GM18520 (cell line): ENCODE measurements around the gene PBRM1.

Experiments used
- ATAC-seq: cut with Tn5 transposase; IDR thresholded peaks from one replicate; pipeline ENCODE4 v1.9.1; 2021; ENCODE audit not compliant: unreplicated experiment

The PBRM1 gene

GRCh38 chr3:52574056-52574965 is 111.4 kb downstream of the PBRM1 start:
- ATAC-seq, result no peak

GRCh38 chr3:52572221-52572620 is 113.5 kb downstream of the PBRM1 start:
- ATAC-seq, result no peak

GRCh38 chr3:52570076-52570475 is 115.6 kb downstream of the PBRM1 start:
- ATAC-seq, result no peak

GRCh38 chr3:52568069-52568468 is 117.6 kb downstream of the PBRM1 start:
- no peak for ATAC-seq

- ATAC-seq, result no peak
Measured at GRCh38 chr3:52563984-52564383, 121.7 kb downstream of the PBRM1 start.

- no peak for ATAC-seq
Measured at GRCh38 chr3:52561028-52561747, 124.5 kb downstream of the PBRM1 start.

GRCh38 chr3:52558436-52558835 is 127.3 kb downstream of the PBRM1 start:
- no peak for ATAC-seq

- no peak for ATAC-seq
Measured at GRCh38 chr3:52557011-52557960, 128.4 kb downstream of the PBRM1 start.

- no peak for ATAC-seq
Measured at GRCh38 chr3:52555056-52555455, 130.7 kb downstream of the PBRM1 start.

GRCh38 chr3:52554026-52554755 is 131.5 kb downstream of the PBRM1 start:
- no peak for ATAC-seq

GRCh38 chr3:52552089-52552488 is 133.6 kb downstream of the PBRM1 start:
- no peak for ATAC-seq

- ATAC-seq, result no peak
Measured at GRCh38 chr3:52551118-52551517, 134.6 kb downstream of the PBRM1 start.

- no peak for ATAC-seq
Measured at GRCh38 chr3:52547143-52547542, 138.6 kb downstream of the PBRM1 start.

- no peak for ATAC-seq
Measured at GRCh38 chr3:52546111-52546901, 139.4 kb downstream of the PBRM1 start.

- no peak for ATAC-seq
Measured at GRCh38 chr3:52544937-52545336, 140.8 kb downstream of the PBRM1 start.

- no peak for ATAC-seq
Measured at GRCh38 chr3:52541050-52541449, 144.7 kb downstream of the PBRM1 start.

GRCh38 chr3:52539010-52539653 is 146.6 kb downstream of the PBRM1 start:
- ATAC-seq, result no peak

GRCh38 chr3:52537726-52538421 is 147.8 kb downstream of the PBRM1 start:
- no peak for ATAC-seq
